HCT116 (cell line): Measurements from ENCODE around the gene PREX1. TPM values are rescaled to one million over a fixed set of nuclear protein-coding genes. Genes with fewer than 3 reads are reported as not detected.

Experiments
- ATAC-seq: fragments of 200-7000 bp; cut with Tn5 transposase; 2 replicates; pipeline ENCODE4 v1.9.1; 2020; ENCODE audit warnings: mild to moderate bottlenecking, moderate library complexity
- BruUV-seq: library from RNA; stranded (reverse); fragments of 400-500 nt; replicated peaks from 2 replicates; lab custom pipeline; 2021; lab: Mats Ljungman, UMichigan
- CTCF ChIA-PET: fragments of 300-600 bp; sonication (Branson Sonifier 250); formaldehyde crosslinking; loops from one replicate; lab custom pipeline; 2021; ENCODE audit warnings: antibody characterized with exemption; lab: Charles Lee
- POLR2A ChIA-PET: fragments of 300-600, 350-600 bp; sonication (Branson Sonifier 250); formaldehyde crosslinking; loops from one replicate; lab custom pipeline; 2021; ENCODE audit warnings: antibody characterized with exemption; lab: Charles Lee
- RAD21 ChIA-PET, 2 experiments: fragments of 300-600 bp; sonication (Branson Sonifier 250); formaldehyde crosslinking; loops; one replicate each; lab custom pipeline; 2023; ENCODE audit warnings: low total read pairs in 2 of 2; ENCODE audit not compliant: uncharacterized antibody in 2 of 2, unreplicated experiment in 2 of 2, low non-redundant PET in 1 of 2; lab: Charles Lee
- DNase-seq: peaks from one replicate; pipeline ENCODE4 v3.0.0-alpha.2; 2010; ENCODE audit warnings: low read depth, low spot score
- H2AFZ ChIP-seq: fragments of 200-600 bp; shearing (Covaris generic), sonication (generic); 2 replicates; pipeline ENCODE4 v1.6.1; 2017; ENCODE audit warnings: low read depth, mixed run types, mixed read lengths, antibody characterized with exemption, low read length; ENCODE audit not compliant: poor library complexity, severe bottlenecking
- H3K27ac ChIP-seq: 2 replicates; pipeline ENCODE4 v1.5.1; 2012; ENCODE audit warnings: low read depth, low read length
- H3K27me3 ChIP-seq: fragments of 200-600 bp; sonication (generic); 2 replicates; pipeline ENCODE4 v1.6.1; 2016; ENCODE audit warnings: mixed run types, low read length, mixed read lengths; ENCODE audit not compliant: insufficient read depth
- H3K36me3 ChIP-seq, 2 experiments: fragments of 200-500 bp in 1 of 2; fragments of 200-600 bp in 1 of 2; sonication (Bioruptor generic) in 1 of 2; sonication (generic) in 1 of 2; 2 replicates each; pipeline versions ENCODE4 v1.5.1 to v1.6.1; 2014 to 2016; ENCODE audit warnings: low read length in 2 of 2, inconsistent platforms in 1 of 2, mixed read lengths in 1 of 2, mixed run types in 1 of 2; ENCODE audit not compliant: insufficient read depth in 2 of 2, control insufficient read depth in 1 of 2
- H3K4me1 ChIP-seq, 2 experiments: fragments of 200-600 bp in 1 of 2; sonication (generic) in 1 of 2; 2 replicates each; pipeline versions ENCODE4 v1.5.1 to v1.6.1; 2012 to 2017; ENCODE audit warnings: low read length in 2 of 2, inconsistent platforms in 1 of 2, mild to moderate bottlenecking in 1 of 2, mixed read lengths in 1 of 2, mixed run types in 1 of 2, moderate library complexity in 1 of 2; ENCODE audit not compliant: insufficient read depth in 2 of 2, control insufficient read depth in 1 of 2
- H3K4me2 ChIP-seq: fragments of 200-600 bp; sonication (generic); 2 replicates; pipeline ENCODE4 v1.6.1; 2017; ENCODE audit warnings: mixed run types, low read length, mixed read lengths
- H3K4me3 ChIP-seq, 2 experiments: fragments of 200-600 bp in 1 of 2; sonication (generic) in 1 of 2; replicated peaks in 1 of 2; 2 replicates each; pipeline ENCODE4 v1.5.1; 2011 to 2016; ENCODE audit warnings: low read length in 2 of 2, control low read depth in 1 of 2, low read depth in 1 of 2, mild to moderate bottlenecking in 1 of 2, mixed read lengths in 1 of 2, mixed run types in 1 of 2
- H3K79me2 ChIP-seq: fragments of 200-600 bp; sonication (generic); 2 replicates; pipeline ENCODE4 v1.6.1; 2017; ENCODE audit warnings: mild to moderate bottlenecking, mixed run types, low read length, moderate library complexity, mixed read lengths; ENCODE audit not compliant: insufficient read depth
- H3K9ac ChIP-seq: fragments of 200-600 bp; sonication (generic); 2 replicates; pipeline ENCODE4 v1.6.1; 2016; ENCODE audit warnings: low read length, mixed read lengths
- H3K9me2 ChIP-seq: fragments of 200-600 bp; sonication (generic), shearing (Covaris generic); 2 replicates; pipeline ENCODE4 v1.6.1; 2017; ENCODE audit warnings: mixed run types, mild to moderate bottlenecking, moderate library complexity; ENCODE audit not compliant: insufficient read depth
- H3K9me3 ChIP-seq, 2 experiments: fragments of 200-500 bp in 1 of 2; fragments of 200-600 bp in 1 of 2; sonication (Bioruptor generic) in 1 of 2; sonication (generic) in 1 of 2; 2 replicates each; pipeline ENCODE4 v1.6.1; 2014 to 2017; ENCODE audit warnings: low read length in 2 of 2, mixed read lengths in 2 of 2, inconsistent platforms in 1 of 2, low read depth in 1 of 2, mild to moderate bottlenecking in 1 of 2, mixed run types in 1 of 2, moderate library complexity in 1 of 2; ENCODE audit not compliant: control insufficient read depth in 1 of 2, insufficient read depth in 1 of 2
- H4K20me1 ChIP-seq: fragments of 200-600 bp; sonication (generic), shearing (Covaris generic); 2 replicates; pipeline ENCODE4 v1.6.1; 2017; ENCODE audit warnings: mixed run types, mild to moderate bottlenecking, moderate library complexity; ENCODE audit not compliant: insufficient read depth
- ATF3 ChIP-seq: IDR thresholded peaks from 2 replicates; pipeline ENCODE4 v1.6.1; 2012
- CBX3 ChIP-seq: IDR thresholded peaks from 2 replicates; pipeline ENCODE4 v1.6.1; 2012; ENCODE audit warnings: low read depth
- CEBPB ChIP-seq: IDR thresholded peaks from 2 replicates; pipeline ENCODE4 v1.6.1; 2012; ENCODE audit warnings: low read depth
- CTCF ChIP-seq, 3 experiments: fragments of 200-600 bp in 1 of 3; sonication (generic) in 1 of 3; IDR thresholded peaks in 2 of 3; conservative IDR thresholded peaks in 1 of 3; 2 replicates each; pipeline ENCODE4 v1.5.1; 2012 to 2017; ENCODE audit warnings: low read depth in 2 of 3, low read length in 2 of 3, antibody characterized with exemption in 1 of 3, borderline replicate concordance in 1 of 3, control low read depth in 1 of 3, mild to moderate bottlenecking in 1 of 3, mixed read lengths in 1 of 3, mixed run types in 1 of 3, moderate library complexity in 1 of 3; ENCODE audit not compliant: insufficient read depth in 1 of 3
- EGR1 ChIP-seq: IDR thresholded peaks from 2 replicates; pipeline ENCODE4 v1.6.1; 2012; ENCODE audit warnings: low read depth
- ELF1 ChIP-seq: IDR thresholded peaks from 2 replicates; pipeline ENCODE4 v1.6.1; 2012; ENCODE audit warnings: low read depth, borderline replicate concordance
- EZH2 ChIP-seq: fragments of 200-600 bp; sonication (generic); IDR thresholded peaks from 2 replicates; pipeline ENCODE4 v1.6.1; 2017; ENCODE audit warnings: antibody characterized with exemption, mixed run types
- EZH2phosphoT487 ChIP-seq: fragments of 200-600 bp; IDR thresholded peaks from 2 replicates; pipeline ENCODE4 v1.6.1; 2018; ENCODE audit warnings: antibody characterized with exemption, borderline replicate concordance
- FOSL1 ChIP-seq: IDR thresholded peaks from 2 replicates; pipeline ENCODE4 v1.6.1; 2012; ENCODE audit warnings: low read depth
- JUND ChIP-seq: IDR thresholded peaks from 2 replicates; pipeline ENCODE4 v1.6.1; 2012
- MAX ChIP-seq: IDR thresholded peaks from 2 replicates; pipeline ENCODE4 v1.6.1; 2012
- POLR2A ChIP-seq: IDR thresholded peaks from 2 replicates; pipeline ENCODE4 v1.7.0; 2011; ENCODE audit warnings: borderline replicate concordance; ENCODE audit not compliant: insufficient read depth, insufficient read length; ENCODE audit errors: extremely low read depth
- POLR2AphosphoS5 ChIP-seq: IDR thresholded peaks from 2 replicates; pipeline ENCODE4 v1.6.1; 2011; ENCODE audit warnings: mild to moderate bottlenecking, low read depth, low read length, moderate library complexity
- SIN3A ChIP-seq: IDR thresholded peaks from 2 replicates; pipeline ENCODE4 v1.6.1; 2012; ENCODE audit warnings: low read depth
- SP1 ChIP-seq: IDR thresholded peaks from 2 replicates; pipeline ENCODE4 v1.6.1; 2012; ENCODE audit warnings: low read depth
- SRF ChIP-seq: IDR thresholded peaks from 2 replicates; pipeline ENCODE4 v1.6.1; 2012; ENCODE audit warnings: low read depth
- TCF7L2 ChIP-seq: IDR thresholded peaks from 2 replicates; pipeline ENCODE4 v1.7.0; 2011; ENCODE audit warnings: borderline replicate concordance, inconsistent platforms; ENCODE audit not compliant: insufficient read depth, insufficient read length; ENCODE audit errors: extremely low read depth
- YY1 ChIP-seq: IDR thresholded peaks from 2 replicates; pipeline ENCODE4 v1.6.1; 2011; ENCODE audit warnings: low read length, low read depth, moderate library complexity, mild to moderate bottlenecking; ENCODE audit not compliant: insufficient replicate concordance; ENCODE audit errors: extremely low read depth
- ZBTB33 ChIP-seq: IDR thresholded peaks from 2 replicates; pipeline ENCODE4 v1.6.1; 2011; ENCODE audit warnings: mild to moderate bottlenecking, low read length, moderate library complexity; ENCODE audit not compliant: insufficient replicate concordance; ENCODE audit errors: extremely low read depth
- ZNF274 ChIP-seq: fragments of 200-500 bp; sonication (Bioruptor generic); IDR thresholded peaks from 2 replicates; pipeline ENCODE4 v1.6.1; 2014; ENCODE audit warnings: mild to moderate bottlenecking, low read depth, low read length, inconsistent platforms
- intact Hi-C: fragments of 100-400 bp; cut with micrococcal nuclease; formaldehyde crosslinking; loops from 2 replicates; pipeline ENCODE4 v1.10.0; 2022
- total RNA-seq: library from RNA; stranded (reverse); gene quantifications from one replicate; pipeline ENCODE4 v1.2.1, GENCODE V29; 2021; ENCODE audit not compliant: unreplicated experiment

PREX1 gene
- total RNA-seq, 1 experiment from 2014 or later, result 6.1 TPM

- H3K4me1 ChIP-seq, result peaks cover 4 to 9% of the 10 kb centered on the region in 2 experiments; a peak in 3 of 4 replicates
- H3K27me3 ChIP-seq, result no peaks in the 10 kb centered on the region
- intact Hi-C loops, result no loop called here
- POLR2A ChIA-PET, result no interaction called here
- H3K9me3 ChIP-seq, result no peaks in the 10 kb centered on the region
- ATAC-seq (no peak), DNase-seq (no peak)
- H3K36me3 ChIP-seq, result no peaks in the 10 kb centered on the region
- no peaks in the 10 kb centered on the region for H4K20me1 ChIP-seq
- no TSS peak for BruUV-seq
- TF ChIP-seq TCF7L2 (no peak), CEBPB (no peak), SP1 (no peak), EZH2phosphoT487 (no peak), ATF3 (no peak), MAX (no peak), ELF1 (no peak), ZNF274 (no peak), EZH2 (no peak), SIN3A (no peak), JUND (no peak), YY1 (no peak), EGR1 (no peak), CTCF (IDR thresholded peaks at IDR 0.05 in 2 of 3, conservative IDR thresholded peaks at IDR 0.05 in 1 of 3; ENCODE audit: borderline replicate concordance in 1 of 3, insufficient read depth in 1 of 3, low read depth in 2 of 3, low read length in 2 of 3) (no peak), CBX3 (no peak), POLR2AphosphoS5 (no peak), FOSL1 (no peak), SRF (no peak), ZBTB33 (no peak), POLR2A (no peak)
- no peaks in the 10 kb centered on the region for H3K9me2 ChIP-seq
- CTCF ChIA-PET, result no interaction called here
- no peak overlapping the region for H3K9ac ChIP-seq
- H3K27ac ChIP-seq, result no peak overlapping the region
- H3K4me3 ChIP-seq, result no peak overlapping the region
- RAD21 ChIA-PET, result no interaction called here
- no peaks in the 10 kb centered on the region for H3K79me2 ChIP-seq
- H2AFZ ChIP-seq, result no peak overlapping the region
- H3K4me2 ChIP-seq, result no peak overlapping the region
Measured at GRCh38 chr20:48834278-48834677, 6.5 kb upstream of the PREX1 start.
